HG02623 (cell line): Measurements from ENCODE around the gene FOXK1.
A peak's percentile ranks its signal among the peaks of the same experiment; 100 is the strongest.

Experiments
- ATAC-seq: cut with Tn5 transposase; IDR thresholded peaks from one replicate; pipeline ENCODE4 v1.9.1; 2021; ENCODE audit warnings: moderate library complexity; ENCODE audit not compliant: unreplicated experiment

FOXK1 gene

GRCh38 chr7:4694305-4694704 lies 12.2 kb downstream of the FOXK1 start:
- no peak for ATAC-seq

DNA sequence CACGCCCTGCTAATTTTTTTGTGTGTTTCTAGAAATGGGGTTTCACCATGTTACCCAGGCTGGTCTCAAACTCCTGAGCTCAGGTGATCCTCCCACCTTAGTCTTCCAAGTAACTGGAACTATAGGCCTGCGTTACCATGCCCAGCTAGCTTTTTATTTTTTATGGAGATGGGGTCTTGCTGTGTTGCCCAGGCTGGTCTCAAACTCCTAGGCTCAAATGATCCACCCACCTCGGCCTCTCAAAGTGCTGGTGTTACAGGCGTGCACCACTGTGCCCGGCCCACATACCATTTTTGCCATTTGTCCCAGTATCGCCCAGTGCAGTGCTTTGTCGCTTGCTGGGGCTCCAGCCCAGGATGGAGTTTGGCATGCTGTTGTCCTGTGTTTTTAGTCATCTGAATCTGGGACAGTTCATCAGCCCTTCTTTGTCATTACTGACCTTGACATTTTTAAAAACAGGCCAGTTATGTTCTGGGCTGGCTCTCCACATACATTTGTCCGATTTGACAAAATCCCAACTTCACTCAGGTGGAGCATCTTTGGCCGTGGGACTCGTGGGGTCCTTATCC lies 16.7 kb downstream of the FOXK1 start:
- no peak for ATAC-seq

DNA sequence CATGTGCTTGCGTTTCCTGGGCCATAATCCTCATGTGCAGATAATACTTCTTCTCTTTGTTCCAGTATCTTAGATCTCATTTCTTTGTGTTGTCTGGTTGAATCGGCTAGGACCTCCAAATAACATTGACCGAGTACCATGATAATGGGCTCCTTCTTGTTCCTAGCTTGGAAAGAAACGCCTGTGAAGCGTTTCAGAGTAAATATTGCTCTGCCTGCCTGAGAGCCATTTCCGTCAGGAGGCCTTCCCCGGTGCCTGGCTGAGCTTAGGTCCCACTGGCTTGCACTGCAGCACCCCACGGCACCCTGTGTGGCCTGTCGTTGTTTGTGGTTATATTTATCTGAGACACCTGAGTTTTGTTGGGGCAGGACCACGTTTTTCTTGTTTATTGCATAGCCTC lies 17.7 kb downstream of the FOXK1 start:
- no peak for ATAC-seq

DNA sequence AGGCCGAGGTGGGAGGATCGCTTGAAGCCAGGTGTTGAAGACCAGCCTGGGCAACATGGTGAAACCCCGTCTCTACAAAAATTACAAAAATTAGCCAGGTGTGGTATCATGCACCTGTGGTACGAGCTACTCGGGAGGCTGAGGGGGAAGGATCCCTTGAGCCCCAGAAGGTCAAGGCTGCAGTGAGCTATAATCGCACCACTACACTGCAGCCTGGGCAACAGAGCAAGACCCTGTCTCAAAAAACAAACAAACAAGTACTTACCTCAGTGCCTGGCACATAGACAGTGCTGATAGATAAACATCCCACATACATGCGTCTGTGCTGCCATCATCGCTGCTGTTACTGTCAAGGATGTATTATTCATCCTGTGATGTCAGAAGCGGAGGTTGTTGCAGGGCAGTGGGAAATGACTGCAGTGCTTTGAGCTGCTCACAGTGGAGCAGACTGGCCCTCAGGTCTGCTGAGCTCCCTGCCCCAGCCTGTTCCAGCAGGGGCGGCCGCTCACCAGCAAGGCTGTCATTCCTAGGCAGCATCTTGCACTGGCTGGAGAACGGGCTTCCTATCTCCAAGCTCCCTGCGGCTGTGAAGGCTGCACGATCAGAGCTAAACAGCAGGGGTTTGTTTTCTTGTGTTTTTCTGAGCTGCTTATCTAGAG lies 18.6 kb downstream of the FOXK1 start:
- ATAC-seq = no peak

- ATAC-seq = no peak
Observed at GRCh38 chr7:4702961-4703512, 20.9 kb downstream of the FOXK1 start.

DNA sequence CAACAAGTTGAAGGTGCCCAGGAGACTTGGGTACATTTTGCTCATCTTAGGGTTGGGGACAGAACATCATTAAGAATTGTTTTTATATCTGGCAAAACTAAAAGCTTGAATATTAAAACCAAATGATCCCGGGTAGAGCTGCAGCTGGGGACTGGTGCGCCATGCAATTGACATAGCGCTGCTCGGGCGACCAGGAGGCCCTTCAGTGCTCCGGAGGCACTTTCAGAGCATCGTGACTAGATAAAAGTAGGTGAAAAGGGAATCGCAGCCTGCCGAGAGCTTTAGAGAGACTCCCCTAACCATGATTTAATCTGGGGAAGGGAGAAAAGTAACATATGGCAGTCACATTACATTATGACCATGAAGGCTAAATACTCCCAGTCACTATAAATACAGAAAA lies 21.4 kb downstream of the FOXK1 start:
- no peak for ATAC-seq

DNA sequence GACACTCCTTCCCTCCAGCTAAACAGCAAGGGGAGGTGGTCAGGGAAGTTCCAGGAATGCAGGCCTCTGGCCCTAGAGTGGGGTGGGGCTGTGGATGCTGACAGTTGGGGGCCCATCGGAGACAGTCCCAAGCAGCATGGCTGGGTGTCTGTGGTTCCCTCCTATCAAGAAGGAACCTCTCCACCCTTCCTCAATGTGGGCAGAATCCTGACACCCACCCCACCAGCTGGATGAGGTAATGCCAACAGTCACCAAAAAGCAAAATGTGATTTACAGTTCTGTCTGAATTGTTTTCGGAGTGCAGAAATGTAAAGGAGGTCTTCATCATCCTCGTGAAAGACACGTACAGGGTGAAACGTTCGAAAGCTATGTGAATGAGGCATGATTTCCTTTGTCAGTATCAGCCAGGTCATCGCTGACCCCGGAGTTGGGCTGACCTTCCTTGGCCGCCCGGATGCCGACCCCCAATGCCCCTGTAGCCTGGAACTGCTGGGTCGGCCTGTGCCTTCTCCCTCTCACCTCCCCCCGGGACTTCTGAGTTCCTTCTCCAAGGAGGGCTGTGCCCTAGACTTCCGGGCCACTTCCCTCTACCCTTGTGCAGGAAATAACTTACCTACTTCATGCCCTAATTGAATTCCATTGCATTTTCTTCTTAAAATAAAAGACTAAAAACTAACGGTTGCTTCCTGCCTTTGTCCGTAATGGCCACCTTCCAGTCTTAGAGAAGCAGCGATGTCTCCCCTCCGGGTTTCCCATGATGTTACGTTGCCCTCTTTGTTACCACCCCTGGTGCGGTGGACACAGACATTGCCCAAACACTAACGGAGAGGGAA lies 24.5 kb downstream of the FOXK1 start:
- no peak for ATAC-seq

DNA sequence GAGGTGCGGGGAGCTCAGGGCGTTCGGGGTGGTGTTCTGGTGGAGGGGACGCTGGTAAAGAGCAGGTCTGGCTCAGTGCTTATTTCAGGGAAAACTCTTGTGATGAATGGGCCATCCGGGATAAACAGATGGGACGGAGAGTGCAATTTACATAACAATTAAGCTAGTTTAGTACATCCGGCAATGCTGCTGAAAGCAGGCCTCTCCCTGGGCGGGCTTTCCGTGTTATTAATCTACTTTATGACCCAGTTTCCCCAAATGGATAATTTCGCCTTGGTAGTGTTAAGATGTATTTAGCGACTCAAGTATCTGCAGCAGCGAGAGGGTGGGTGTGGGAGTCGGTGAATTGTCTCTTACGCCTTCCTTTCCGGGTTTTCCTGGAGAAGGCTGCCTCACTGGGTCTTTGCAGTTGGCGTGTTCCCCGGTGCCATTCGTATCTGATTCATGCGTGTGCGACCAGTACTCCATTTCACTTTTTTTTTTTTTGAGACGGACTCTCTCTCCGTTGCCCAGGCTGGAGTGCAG lies 25.2 kb downstream of the FOXK1 start:
- ATAC-seq = no peak

DNA sequence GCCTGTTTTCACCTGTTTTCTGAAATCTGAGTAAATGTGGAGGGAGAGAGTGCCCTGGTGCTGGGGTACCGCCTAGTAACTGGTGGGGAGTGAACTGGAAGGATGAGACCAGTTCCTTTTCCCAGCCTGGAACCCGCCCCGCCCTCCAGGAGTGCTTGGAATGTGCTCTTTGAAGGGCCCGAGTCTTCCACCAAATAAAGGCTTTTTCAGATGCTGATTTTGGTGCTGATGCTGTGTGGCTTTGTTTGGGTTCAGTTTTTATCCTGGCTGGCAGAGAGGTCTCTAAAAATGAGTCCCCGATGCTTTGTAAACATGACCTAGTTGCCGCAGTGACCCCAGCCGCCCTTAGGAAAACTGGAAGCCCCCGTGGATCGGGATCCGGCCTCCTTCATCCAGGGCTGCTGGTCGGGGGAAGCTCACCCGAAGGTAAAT lies 25.9 kb downstream of the FOXK1 start:
- ATAC-seq = no peak

- ATAC-seq = no peak
Observed at GRCh38 chr7:4709187-4709586, 27.1 kb downstream of the FOXK1 start.

DNA sequence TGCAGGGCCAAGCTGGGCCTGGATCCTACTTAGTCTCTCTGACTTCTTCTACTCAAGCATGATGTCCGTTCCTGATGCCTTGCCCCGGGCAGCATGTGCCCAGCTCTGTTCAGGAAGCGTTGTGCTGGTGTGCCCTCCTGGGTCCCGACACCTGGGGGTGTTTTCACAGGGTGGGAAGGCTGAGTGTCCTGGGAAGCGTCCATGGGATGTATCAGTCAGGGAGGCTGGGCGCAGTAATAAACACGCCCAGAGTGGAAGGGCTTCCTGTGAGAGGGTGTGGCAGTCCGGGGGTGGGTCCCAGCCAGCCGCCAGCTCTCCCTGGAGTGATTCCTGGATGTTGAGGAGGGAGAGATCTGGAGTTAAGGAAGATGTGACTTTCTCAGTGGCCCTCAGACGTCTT lies 29.0 kb downstream of the FOXK1 start:
- no peak for ATAC-seq

DNA sequence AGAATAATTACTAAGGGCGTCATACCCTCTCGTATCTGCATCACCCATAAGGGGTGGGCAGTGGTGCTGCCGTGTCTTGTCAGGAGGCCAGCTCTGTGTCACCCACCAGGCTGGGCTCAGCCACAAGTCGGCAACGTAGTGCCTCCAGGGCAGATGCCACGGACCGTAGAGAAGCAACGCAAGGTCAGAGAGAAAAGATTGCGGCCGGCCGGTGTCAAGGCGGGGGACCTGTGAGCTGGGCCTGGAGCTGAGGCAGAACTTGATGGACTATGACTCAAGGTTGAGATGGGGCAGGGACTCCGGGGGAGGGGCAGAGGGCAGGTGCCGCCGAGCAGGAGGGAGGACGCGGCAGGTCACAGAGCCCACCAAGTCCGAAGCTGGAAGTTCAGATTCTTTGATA lies 29.5 kb downstream of the FOXK1 start:
- ATAC-seq = no peak

DNA sequence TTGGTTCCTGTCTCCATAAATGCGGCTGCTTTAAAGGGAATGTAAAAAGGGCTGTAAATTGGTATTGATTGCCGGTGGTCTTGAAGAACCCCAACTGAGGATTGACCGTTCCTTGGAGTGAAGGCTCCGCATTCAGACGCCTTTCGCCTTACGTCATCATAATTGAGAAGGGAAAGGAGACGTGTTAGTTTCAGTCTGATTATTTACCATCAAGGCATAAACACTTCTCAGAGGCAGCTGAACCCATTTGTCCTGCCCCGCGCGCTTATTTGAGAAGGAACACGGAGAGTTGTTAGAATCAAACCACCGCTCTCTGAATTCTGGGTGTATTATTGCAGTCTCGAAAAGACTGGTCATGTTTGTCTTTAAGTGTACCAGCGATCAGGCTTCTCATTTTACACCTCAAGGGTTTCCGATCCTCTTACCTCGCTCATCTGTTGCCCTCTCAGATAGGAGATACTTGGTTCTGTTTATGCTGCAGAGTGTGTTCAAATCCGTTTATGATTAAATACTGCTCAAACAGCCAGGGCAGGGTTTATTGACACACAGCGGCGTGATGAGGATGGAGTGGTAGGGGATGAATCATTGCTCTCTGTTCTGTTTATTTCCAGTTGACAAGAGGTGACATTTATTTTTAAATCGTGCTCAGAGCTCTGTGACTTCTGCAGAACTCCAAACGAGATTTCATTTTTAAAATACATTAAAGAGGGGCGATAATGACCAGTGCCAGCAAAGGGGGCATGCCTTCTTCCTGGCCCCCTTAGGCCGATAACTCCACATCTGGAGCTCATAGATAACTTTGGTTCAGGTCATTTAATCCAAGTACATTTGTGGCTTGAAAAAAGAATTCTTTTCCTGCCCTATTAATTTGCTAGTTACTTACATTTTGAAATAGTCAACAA lies 30.4 kb downstream of the FOXK1 start:
- no peak for ATAC-seq

DNA sequence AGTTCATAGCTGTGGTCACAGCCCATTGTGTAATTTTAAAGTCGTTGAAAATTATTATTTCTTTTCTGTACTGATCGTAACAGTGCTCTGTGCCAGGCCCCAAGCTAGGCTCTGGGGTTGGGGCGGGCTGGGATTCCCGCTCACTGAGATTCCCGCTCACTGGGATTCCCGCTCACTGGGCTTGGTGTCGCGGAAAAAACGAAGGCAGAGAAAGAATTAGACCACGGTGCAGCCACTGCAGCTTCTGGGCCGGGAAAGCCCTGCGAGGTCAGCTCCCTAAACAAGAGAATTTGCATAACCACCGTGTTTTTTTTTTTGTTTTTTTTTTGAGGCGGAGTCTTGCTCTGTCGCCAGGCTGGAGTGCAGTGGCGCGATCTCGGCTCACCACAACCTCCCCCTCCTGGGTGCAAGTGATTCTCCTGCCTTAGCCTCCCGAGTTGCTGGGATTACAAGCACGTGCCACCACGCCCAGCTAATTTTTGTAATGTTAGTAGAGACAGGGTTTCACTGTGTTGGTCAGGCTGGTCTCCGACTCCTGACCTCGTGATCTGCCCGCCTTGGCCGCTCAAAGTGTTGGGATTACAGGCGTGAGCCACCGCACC lies 31.2 kb downstream of the FOXK1 start:
- ATAC-seq = peak; percentile 47

- ATAC-seq = no peak
Observed at GRCh38 chr7:4714161-4714700, 32.1 kb downstream of the FOXK1 start.

DNA sequence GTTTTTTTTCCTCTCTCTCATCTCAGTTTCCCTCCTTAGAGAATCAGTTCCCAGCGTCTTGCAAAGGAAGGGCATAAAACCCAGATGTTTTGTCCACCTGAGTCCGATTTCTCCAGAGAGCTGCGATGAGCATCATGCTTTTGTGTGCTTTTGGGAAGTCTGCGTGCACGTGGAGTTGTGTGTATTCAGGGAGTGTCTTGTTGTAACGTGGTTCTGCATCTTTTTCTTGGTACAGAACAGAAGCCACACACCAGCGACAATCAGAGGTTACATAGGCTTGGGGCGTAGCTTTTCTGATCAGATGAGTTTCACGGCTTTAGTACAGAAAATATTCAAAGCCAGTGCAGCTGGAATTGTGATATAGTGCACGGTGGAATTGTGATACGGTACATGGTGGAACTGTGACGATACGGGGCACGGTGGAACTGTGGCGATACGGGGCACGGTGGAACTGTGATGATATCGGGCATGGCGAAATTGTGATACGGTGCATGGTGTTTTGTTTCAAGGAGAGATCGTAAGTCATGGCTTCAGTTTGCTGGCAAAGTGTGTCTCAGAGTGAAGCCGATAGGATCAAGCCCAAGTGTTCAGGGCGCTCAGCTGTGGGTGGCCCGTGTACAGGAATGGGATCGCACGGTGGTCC lies 32.8 kb downstream of the FOXK1 start:
- no peak for ATAC-seq

- no peak for ATAC-seq
Observed at GRCh38 chr7:4715410-4715776, 33.3 kb downstream of the FOXK1 start.

DNA sequence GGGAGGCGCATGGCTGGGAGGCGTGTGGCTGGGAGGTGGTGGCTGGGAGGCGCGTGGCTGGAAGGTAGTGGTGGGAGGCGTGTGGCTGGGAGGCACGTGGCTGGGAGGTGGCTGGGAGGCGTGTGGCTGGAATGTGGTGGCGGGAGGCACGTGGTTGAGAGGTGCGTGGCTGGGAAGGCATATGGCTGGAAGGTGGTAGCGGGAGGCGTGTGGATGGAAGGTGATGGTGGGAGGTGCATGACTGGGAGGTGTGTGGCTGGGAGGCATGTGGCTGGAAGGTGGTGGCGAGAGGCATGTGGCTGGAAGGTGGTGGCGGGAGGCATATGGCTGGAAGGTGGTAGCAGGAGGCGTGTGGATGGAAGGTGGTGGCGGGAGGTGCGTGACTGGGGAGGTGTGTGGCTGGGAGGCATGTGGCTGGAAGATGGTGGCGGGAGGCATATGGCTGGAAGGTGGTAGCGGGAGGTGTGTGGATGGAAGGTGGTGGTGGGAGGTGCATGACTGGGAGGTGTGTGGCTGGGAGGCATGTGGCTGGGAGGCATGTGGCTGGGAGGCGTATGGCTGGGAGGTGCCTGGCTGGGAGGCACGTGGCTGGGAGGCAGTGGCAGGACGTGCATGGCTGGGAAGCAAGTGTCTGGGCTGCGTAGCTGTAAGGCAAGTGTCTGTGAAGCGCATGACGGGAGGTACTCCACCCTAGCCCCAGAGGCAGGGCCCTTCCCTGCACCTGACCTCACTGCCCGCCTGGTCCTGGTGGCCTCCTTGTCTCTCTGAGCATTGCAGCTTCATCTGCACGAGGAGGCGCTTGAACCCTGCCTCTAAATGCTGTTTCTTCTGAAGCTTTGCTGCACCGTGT lies 35.1 kb downstream of the FOXK1 start:
- no peak for ATAC-seq

- no peak for ATAC-seq
Observed at GRCh38 chr7:4718075-4718474, 36.0 kb downstream of the FOXK1 start.
